VCaP (cell line): Measurements from ENCODE around the gene MAMDC4.
A peak's percentile ranks its signal among the peaks of the same experiment; 100 is the strongest.

Experiments used
- H3K27ac ChIP-seq: fragments of 450-650 bp; 2 replicates; pipeline ENCODE4 v1.5.1; 2017
- TF ChIP-seq, protein P1 (sequence below): fragments of 450-650 bp; conservative IDR thresholded peaks from 2 replicates; pipeline ENCODE4 v1.5.1; 2017; ENCODE audit warnings: mild to moderate bottlenecking, moderate library complexity

MAMDC4 gene

DNA sequence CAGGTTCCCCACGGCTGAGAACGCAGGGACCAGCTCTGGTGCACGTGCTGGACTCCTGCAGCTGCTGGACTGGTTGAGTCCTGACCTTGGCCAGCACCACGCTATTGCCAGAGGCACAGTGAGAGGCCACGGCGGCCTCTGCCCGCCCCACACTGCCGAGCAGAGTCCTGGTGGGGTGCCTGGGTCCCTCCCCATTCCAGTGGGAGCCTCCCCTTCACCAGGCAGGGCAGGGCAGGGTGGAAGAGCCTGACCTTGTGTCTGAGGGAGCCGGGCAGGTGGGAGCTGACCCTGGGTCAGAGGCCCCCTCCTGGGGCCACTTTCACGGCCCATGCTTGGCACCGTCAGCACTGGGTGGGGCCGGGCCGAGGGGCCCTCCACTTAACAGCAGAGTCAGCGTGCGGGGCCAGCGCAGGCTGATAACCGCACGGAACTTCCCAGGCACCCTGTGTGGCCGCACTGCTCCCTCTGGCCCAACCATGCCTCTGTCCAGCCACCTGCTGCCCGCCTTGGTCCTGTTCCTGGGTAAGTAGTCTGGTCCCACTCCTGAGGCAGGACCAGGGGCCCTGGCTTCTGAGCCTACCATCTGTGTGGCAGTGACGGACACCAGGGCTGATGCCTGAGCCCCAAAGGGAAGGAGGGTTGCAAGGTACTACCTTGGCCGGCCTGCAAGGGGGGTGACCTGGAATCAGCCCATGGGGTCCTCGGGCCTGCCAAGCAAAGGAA, at the start of gene MAMDC4:
MAMDC4 (plus strand) TSS at position 406 of the 723 bp plus-strand sequence; CDS start at position 477, 71 bp downstream.
- TF ChIP-seq, protein P1, sequence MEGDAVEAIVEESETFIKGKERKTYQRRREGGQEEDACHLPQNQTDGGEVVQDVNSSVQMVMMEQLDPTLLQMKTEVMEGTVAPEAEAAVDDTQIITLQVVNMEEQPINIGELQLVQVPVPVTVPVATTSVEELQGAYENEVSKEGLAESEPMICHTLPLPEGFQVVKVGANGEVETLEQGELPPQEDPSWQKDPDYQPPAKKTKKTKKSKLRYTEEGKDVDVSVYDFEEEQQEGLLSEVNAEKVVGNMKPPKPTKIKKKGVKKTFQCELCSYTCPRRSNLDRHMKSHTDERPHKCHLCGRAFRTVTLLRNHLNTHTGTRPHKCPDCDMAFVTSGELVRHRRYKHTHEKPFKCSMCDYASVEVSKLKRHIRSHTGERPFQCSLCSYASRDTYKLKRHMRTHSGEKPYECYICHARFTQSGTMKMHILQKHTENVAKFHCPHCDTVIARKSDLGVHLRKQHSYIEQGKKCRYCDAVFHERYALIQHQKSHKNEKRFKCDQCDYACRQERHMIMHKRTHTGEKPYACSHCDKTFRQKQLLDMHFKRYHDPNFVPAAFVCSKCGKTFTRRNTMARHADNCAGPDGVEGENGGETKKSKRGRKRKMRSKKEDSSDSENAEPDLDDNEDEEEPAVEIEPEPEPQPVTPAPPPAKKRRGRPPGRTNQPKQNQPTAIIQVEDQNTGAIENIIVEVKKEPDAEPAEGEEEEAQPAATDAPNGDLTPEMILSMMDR = no peak
- no peak within 1 kb of the TSS for H3K27ac ChIP-seq

DNA sequence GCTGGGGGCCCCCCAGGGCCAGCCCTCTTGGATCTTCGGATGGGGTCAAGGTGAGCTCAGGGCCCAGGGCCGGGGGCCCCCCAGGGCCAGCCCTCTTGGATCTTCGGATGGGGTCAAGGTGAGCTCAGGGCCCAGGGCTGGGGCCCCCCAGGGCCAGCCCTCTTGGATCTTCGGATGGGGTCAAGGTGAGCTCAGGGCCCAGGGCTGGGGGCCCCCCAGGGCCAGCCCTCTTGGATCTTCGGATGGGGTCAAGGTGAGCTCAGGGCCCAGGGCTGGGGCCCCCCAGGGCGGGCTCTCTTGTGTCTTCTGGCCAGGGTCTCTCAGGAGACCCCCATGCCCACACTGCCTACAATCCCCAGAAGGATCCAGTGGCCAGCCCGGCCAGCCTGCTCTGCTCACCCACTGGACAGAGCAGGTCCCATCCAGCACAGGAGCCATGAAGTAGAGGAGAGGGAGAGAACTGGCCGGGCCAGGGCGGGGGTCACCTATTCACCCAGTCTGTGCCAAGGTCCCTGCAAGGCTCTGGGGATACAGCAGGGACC, 49.1 kb upstream of the MAMDC4 start:
- H3K27ac ChIP-seq = peak overlapping the region; percentile 99

DNA sequence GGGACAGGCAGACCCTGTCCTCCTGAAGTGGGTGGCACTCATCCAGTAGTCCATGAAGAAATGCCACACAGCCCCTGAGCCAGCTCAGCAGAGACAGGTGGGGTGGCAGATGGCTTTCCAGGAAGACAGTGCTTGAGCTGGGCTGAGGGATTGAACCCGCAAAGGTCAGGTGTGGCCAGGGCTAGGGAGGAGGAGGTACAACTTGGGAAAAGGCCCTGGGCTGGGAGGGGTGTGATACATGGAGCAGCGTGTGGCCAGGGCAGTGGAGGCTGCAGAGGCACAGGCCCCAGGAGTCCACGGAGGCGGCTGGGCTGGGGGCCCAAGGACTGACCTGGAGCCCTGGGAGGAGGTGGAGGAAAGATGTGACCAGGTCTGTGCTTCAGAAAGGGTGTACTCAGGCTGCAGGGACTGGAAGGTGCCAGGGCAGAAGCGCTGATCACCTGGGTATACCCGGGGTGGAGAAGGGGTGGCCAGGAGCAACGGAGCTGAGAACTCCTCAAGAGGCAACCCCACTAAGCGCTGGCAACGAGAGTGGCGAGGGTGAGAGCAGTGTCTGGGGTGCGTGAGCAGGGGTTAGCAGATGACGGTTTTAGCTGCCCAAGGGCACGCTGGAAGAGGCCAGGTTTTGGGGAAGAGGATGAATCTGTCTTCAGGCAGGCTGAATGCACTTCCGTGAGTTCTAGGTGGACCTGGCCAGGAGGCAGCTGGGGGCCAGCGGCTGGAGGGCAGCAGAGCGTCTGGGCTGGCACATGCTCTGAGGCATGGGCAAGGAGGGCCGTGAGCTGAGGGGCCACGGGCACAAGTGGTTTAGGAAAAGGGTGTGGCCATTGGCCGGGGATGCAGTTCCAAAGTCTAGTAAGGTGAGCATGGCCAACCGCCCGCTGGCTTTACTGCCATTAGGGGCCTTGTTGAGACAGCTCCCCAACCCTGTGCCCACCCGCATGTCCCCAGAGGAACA, 48.3 kb upstream of the MAMDC4 start:
- TF ChIP-seq, protein P1 = no peak
- H3K27ac ChIP-seq = peak overlapping the region; percentile 99

DNA sequence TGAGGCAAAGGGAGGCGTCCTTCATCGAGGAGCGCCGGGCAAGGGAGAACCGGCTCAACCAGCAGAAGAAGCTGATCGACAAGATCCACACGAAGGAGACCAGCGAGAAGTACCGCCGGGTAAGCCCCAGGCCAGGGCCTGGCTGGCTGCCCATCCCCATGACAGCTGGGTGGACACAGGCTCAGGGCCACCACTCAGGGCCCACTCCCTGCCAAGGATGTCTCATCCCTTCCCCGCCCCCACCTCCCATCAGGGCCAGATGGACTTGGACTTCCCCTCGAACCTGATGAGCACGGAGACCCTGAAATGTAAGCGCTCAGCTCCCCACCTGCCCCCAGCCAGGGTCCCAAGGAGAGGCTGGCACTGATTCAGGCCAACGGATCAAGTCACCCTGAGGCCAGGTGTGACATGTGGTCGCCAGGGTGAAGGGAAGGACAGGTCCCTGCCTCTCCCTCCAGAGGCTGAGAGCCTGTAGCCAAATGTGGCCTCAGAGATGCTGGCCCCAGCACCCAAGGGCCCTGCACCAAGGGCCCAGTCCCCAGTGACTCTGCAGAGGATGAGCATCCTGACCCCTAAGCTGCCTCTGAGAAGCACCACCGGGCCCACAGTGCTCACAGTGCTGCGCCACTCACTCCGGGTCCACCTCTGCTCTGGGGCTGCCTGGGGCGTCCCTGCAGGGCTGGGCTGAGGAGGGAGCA, 47.5 kb upstream of the MAMDC4 start:
- H3K27ac ChIP-seq = peak overlapping the region; percentile 99
- TF ChIP-seq, protein P1 = no peak

DNA sequence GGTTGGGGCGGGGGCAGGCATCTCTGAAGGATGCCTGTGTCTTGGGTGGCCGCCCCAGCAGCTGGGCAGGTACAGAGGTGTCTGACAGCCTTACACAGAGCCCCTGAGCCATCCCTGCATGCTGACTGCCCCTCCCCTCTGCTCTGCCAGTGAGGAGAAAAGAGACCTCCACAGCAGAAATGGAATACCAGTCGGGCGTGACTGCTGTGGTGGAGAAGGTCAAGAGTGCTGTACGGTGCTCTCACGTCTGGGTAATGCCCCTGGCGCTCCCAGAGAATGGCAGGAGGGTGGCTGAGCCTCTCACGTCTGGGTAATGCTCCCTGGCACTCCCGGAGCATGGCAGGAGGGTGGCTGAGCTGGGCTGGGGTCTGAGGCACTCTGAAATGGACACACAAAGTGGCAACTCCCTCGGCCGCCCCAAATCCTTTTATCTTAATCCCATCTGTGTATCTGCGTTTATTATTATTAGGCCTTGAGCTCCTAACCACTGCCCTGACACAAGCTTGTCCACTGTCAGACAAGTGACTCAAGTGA, 46.9 kb upstream of the MAMDC4 start:
- H3K27ac ChIP-seq = peak overlapping the region; percentile 99
- TF ChIP-seq, protein P1 = no peak

DNA sequence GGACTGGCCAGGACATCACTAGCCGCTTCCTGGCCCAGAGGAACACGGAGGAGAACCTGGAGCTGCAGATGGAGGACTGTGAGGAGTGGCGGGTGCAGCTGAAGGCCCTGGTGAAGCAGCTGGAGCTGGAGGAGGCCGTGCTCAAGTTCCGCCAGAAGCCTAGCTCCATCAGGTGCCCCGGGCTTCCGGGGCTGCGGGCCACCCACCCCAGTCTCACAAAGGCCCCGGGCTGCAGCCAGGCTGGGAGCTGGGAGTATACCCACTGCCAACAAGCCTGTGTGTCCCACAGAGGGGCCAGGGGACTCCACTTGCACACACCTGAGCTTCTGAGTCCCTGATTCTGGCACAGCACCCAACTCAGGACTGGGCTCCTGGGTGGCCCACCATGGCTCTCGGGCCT, 46.1 kb upstream of the MAMDC4 start:
- peak overlapping the region; percentile 99 for H3K27ac ChIP-seq
- TF ChIP-seq, protein P1 = no peak

DNA sequence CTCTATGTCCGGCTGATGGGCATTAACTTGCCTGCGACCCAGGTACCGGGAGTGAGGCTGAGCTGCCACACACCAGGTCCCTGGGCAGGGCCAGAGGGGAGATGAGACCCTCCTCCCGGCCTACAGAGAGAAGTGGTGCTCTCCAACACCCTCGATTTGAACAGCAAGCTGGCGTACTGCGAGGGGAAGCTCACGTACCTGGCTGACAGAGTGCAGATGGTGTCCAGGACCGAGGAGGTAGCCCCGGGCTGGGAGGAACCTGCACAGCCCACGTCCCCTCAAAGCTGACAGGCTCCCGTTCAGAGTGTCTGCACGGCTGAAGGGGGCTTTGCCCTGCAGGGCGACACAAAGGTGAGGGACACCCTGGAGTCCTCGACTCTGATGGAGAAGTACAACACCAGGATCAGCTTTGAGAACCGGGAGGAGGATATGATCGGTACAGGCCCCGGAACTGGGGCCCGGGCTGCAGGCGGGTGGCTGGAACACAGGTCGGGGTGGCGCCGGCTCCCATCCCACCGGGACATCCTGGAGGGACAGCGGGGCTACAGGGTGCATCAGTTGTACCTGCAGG, 45.4 kb upstream of the MAMDC4 start:
- TF ChIP-seq, protein P1 = no peak
- H3K27ac ChIP-seq = peak overlapping the region; percentile 99
